GM19193 (cell line): ENCODE data around the gene ATG9A.

Source experiments
- POLR2A ChIP-seq: IDR thresholded peaks from 4 replicates; pipeline ENCODE4 v1.6.1; 2011; ENCODE audit not compliant: insufficient read depth, insufficient read length; ENCODE audit errors: extremely low read depth

The ATG9A gene

DNA sequence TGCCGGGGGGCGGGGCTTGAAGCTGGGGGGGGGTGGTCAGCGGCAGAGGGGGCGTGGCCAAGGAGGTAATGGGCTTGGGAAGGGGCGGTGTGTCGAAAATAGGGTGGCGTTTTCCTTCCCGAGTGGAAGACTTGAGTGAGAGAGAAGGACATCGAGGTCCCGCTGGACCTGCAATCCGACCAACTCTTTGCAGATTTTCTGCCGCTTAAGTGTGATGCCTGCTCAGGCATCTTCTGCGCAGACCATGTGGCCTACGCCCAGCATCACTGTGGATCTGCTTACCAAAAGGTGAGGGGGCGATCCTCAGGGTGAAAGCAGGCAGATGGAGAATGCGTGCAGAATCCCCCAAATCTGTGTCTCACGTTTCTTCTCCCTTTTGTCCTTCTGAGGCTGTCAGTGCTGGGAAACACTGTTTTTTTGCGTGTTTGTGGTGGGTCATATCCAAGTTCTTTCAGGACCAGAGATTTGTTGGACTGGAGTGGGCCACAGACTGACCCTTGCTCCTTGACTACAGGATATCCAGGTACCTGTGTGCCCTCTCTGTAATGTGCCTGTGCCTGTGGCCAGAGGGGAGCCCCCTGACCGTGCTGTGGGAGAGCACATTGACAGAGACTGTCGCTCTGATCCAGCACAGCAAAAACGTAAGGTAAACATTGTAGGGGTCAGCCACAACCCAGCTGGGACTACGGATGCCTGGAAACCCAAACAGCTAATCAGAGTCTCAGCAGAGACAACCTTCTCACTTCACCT lies 22.1 kb downstream of the ATG9A start:
- TF ChIP-seq POLR2A, result no peak

- TF ChIP-seq POLR2A, result peak; percentile 98
Measured at GRCh38 chr2:219206328-219207133, 22.9 kb downstream of the ATG9A start, which contains the start of gene ZFAND2B. TSS of gene ZFAND2B (plus strand) at chr2:219206782. CDS start at chr2:219206988, 206 bp downstream.

- TF ChIP-seq POLR2A, result no peak
Measured at GRCh38 chr2:219205981-219206327, 23.5 kb downstream of the ATG9A start.

GRCh38 chr2:219205165-219205538 lies 24.3 kb downstream of the ATG9A start:
- no peak for TF ChIP-seq POLR2A

- no peak for TF ChIP-seq POLR2A
Measured at GRCh38 chr2:219204425-219205164, 24.8 kb downstream of the ATG9A start.

GRCh38 chr2:219199470-219200211 lies 29.8 kb downstream of the ATG9A start:
- no peak for TF ChIP-seq POLR2A

DNA sequence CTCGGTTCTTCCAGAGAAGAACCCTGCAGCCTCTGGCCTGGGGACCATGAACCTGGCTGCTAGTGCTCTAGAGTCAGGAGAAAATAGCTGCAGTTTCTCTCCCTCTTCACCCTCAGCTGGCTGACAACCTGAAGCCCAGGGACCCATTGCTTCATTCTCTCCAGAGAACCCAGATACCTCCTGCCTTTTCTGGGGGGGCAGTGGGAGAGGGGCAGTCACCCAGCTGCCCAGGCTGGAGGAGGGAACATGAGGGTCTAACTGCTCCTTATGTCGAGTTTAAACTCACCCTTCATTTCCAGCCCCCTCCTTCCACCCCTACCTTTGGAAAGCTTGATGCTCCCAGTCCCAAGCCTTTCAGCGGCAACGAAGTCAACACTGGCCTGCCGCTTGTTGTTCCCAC lies 30.5 kb downstream of the ATG9A start:
- TF ChIP-seq POLR2A, result no peak

DNA sequence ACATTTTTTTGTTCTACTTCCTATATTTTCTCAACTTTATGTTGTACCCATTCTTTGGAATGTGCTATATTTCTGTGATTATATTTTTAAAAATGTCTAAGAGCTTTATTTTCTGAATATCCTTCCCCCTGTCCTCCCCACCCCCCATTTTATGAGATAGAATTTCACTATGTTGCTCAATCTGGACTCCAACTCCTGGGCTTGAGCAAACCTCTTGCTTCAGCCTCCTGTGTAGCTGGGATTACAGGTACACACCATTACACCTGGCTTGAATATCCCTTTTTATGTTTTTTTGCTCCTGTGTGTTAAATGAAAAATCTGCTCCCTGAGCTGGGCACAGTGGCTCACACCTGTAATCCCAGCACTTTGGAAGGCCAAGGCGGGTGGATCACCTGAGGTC lies 32.0 kb downstream of the ATG9A start:
- no peak for TF ChIP-seq POLR2A

DNA sequence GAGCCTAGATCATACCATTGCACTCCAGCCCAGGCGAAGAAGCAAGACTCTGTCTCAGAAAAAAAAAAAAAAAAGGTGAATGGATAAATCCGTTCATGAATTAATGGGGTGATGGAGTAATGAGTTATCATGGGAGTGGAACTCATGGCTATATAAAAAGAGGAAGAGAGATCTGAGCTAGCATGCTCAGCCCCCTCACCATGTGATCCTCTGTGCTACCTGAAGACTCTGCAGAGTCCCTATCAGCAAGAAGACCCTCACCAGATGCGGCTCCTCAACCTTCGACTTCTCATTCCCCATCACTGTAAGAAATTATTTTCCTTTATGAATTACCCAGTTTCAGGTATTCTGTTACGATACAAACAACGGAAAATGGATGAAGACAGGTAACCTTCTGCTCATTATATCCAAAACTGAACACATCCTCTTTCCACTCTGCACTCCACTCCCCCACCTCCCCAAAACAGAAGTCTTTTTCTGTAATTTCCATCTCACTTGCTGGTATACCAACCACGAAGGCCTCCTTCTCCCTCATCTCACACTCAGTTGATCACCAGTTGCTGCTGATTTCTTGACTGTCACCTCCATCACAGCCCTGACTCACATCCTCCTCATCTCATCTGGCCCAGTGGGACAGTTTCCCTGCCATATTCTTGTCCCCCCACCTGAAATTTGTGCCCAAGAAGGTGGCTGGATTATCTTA lies 42.5 kb downstream of the ATG9A start:
- TF ChIP-seq POLR2A, result no peak

GRCh38 chr2:219184121-219184520 lies 45.3 kb downstream of the ATG9A start:
- TF ChIP-seq POLR2A, result no peak

GRCh38 chr2:219183151-219183772 lies 46.2 kb downstream of the ATG9A start:
- TF ChIP-seq POLR2A, result no peak

DNA sequence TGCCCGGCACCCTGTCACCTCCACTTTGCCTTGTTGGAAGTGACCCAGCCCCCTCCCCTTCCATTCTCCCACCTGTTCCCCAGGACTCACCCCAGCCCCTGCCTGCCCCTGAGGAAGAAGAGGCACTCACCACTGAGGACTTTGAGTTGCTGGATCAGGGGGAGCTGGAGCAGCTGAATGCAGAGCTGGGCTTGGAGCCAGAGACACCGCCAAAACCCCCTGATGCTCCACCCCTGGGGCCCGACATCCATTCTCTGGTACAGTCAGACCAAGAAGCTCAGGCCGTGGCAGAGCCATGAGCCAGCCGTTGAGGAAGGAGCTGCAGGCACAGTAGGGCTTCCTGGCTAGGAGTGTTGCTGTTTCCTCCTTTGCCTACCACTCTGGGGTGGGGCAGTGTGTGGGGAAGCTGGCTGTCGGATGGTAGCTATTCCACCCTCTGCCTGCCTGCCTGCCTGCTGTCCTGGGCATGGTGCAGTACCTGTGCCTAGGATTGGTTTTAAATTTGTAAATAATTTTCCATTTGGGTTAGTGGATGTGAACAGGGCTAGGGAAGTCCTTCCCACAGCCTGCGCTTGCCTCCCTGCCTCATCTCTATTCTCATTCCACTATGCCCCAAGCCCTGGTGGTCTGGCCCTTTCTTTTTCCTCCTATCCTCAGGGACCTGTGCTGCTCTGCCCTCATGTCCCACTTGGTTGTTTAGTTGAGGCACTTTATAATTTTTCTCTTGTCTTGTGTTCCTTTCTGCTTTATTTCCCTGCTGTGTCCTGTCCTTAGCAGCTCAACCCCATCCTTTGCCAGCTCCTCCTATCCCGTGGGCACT lies 46.9 kb downstream of the ATG9A start:
- TF ChIP-seq POLR2A, result no peak

- TF ChIP-seq POLR2A, result no peak
Measured at GRCh38 chr2:219181531-219181930, 47.9 kb downstream of the ATG9A start.
